Activated T-cell treated with anti-CD3 and anti-CD28 coated beads for 24 hours (primary cell): ENCODE measurements around the gene LRRC25.

Experiments
- DNase-seq: peaks from one replicate; pipeline ENCODE4 v3.0.0-alpha.2; 2020; ENCODE audit warnings: low read depth

The LRRC25 gene

GRCh38 chr19:18435842-18436670 lies 38.6 kb upstream of the LRRC25 start:
- DNase-seq, result no peak

GRCh38 chr19:18435178-18435841 lies 37.9 kb upstream of the LRRC25 start:
- DNase-seq, result no peak

GRCh38 chr19:18434411-18435175 lies 37.2 kb upstream of the LRRC25 start:
- DNase-seq, result no peak

DNA sequence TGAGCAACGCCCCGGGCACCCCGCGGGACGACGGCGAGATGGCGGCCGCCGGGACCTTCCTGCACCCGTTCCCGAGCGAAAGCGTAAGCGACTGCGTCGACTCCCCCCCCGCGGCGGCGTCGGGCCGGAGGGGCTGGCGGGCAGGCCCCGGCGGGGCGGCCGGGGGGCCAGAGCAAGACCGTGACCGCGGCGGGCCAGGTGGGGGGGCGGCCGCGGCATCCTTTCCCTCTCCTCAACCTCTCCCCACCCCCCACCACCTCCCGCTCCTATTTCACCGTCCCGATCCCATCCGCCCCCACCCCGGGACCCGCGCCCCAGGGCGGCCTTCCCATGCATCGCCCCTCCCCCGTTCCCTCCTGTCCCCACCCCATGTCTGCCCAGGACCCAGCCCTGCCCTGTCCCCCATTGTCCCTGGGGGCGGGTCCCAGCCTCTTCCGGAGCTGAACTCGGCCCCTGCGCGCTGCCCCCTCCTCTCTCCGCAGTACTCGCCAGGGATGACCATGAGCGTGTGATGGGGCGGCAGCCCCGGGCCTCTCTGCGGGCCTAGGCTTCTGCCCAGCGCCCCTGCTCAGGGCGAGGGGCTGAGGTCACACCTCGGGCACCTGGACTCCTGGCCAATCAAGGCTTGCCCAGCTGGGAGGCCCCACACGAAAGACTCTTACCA lies 36.4 kb upstream of the LRRC25 start:
- DNase-seq, result no peak

DNA sequence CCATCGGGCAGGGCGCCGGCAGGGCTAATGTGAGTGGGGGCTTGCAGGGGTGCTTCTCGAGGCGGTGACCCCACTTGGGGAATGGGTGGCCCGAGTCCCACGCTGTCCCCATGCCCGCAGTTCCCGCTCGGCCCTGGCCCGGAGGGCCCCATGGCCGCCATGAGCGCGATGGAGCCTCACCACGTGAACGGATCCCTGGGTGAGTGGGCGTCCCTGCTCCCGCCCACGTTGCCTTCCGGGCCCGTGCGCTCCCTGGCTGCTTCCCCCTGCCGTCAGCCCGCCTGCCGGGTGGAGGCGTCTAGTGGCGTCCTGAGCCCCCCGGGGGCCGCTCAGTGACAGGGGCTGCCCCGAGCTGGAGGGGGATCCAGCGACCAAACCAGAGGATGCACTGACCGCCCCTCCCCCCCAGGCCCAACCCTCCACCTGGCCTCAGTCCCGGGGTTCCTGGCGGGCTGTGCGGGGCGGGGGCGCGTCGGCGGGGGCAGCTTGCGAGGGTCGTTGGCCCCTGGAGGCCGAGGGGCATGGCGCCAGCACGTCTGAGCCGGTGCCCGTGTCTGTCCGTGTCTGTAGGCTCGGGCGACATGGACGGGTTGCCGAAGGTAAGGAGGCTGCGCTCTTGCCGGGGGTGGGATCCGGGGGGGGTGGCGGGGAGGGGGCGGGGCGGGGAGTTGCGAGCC lies 35.7 kb upstream of the LRRC25 start:
- DNase-seq, result no peak

DNA sequence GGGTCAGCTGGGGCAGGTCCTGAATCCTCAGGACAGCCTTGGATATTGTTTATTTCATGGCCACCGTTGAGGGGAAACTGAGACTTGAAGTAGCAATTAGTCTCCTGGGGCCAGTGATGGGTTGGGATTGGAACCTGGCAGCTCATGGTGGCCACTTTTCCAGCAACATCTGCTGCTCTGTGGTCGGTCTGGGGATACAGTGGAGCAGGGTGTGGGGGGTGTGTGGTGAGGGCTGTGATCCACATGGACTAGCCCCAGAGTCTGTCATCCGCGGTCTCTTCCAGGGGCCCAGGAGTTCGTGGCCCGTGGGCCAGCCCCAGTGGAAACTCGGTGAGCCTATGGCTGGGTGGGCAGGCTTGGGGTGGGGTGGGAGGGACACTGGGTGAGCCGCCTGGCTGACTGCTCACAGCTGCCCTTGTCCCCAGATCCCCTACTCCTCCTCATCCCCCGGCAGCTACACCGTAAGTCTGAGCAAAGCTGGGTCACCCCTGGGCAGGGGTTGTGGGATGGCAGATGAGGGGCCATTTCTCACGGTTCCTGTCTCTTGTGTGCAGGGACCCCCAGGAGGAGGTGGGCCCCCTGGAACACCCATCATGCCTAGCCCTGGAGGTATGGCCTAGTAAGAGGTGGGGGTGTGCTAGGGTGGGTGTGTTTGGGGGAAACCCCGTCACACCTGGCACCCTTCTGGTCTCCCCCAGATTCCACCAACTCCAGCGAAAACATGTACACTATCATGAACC lies 35.0 kb upstream of the LRRC25 start:
- no peak for DNase-seq

- DNase-seq, result no peak
Observed at GRCh38 chr19:18431351-18432197, 34.2 kb upstream of the LRRC25 start.

DNA sequence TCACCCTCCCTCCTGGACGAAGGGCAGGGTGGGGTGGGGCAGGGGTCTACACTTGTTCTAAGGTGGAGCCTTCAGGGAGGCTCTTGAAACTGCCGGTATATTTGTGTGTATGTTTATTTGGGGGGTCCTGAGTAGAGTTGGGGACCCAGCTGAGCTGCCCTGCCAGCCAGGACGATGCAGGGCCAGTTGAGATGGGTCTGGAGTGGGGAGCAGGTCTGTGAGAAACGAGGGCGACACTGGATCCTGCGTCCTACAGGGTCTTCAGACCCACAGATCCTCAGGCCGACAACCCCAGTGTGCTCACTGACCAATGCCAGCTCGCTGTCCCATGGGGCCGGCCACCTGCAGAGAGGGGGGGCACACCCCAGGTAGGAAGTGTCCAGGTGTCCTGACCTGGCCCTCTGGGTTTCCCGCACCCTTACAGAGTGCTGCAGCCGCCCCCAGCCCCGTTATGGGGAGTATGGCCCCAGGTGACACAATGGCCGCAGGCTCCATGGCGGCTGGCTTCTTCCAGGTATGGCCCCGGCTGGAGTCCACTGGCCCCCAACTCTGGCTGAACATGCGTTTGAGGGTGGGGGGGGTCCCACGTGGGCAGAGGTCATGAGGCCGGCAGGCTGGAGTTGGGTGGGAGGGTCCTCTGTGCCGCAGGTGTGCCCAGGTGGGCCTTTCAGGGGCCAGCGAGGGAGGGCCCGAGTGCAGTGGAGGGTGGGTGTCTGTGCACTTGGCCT lies 33.2 kb upstream of the LRRC25 start:
- DNase-seq, result no peak

GRCh38 chr19:18429717-18430416 lies 32.4 kb upstream of the LRRC25 start:
- no peak for DNase-seq

GRCh38 chr19:18428787-18429674 lies 31.6 kb upstream of the LRRC25 start:
- DNase-seq, result peak; percentile 66

DNA sequence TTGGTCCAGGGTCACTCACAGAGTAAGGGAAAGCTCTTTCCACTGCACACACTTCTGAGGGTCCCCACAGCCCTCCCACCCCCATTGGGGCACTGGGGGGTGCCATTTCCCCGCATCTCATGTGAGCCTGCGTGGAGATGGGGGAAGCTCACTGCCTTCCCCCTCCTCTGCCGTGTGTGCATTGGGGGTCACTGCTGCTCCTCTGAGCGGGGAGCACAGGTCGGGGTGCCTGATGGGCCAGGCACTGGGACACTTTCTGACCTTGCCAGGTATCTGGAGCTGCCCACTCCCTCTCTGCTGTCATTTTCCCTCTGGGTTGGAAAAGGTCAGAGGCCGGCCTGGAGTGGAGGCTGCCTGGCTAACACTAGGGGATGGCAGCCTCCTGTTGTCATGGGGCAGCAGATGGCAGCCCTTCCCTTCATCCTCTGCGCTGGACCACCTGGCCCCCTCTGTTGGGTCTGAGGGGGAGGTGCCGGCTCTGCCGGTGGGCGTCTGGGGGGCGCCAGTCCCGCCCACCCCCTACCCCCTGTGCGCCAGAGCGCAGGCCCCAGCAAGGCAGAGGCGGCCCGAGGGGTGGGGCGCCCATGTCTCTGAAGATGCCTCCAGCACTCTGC lies 30.9 kb upstream of the LRRC25 start:
- DNase-seq, result no peak

- DNase-seq, result no peak
Observed at GRCh38 chr19:18427743-18428113, 30.3 kb upstream of the LRRC25 start.

DNA sequence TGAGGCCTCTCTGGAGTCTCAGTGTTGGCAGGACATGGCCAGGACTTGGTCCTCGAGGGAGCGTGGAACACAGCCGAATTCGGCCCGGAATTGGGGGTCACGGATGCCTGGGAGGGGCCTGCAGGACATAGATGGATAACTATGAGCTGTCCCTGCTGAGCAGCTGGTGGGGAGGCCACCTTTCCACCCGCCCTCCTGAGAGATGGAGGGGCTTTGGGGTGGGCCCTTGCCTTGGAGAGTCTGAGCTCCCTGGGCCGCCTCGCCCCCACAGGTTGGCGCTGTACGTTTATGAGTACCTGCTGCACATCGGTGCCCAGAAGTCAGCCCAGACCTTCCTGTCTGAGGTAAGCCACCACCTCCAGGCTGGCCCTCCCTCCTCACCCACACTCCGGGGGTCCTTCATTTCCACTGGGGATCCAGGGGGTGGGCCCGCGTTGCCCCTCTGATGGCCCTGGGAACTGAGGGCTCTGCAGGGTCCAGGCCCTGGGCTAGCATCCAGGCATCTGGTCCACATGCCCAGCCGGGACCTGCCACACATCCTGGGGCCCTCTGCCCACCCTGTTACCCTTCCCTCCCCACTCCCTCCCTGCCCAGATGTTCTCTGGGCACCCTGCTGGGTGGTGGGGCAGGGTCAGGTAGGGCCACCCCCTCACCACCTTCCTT lies 29.8 kb upstream of the LRRC25 start:
- DNase-seq, result no peak

DNA sequence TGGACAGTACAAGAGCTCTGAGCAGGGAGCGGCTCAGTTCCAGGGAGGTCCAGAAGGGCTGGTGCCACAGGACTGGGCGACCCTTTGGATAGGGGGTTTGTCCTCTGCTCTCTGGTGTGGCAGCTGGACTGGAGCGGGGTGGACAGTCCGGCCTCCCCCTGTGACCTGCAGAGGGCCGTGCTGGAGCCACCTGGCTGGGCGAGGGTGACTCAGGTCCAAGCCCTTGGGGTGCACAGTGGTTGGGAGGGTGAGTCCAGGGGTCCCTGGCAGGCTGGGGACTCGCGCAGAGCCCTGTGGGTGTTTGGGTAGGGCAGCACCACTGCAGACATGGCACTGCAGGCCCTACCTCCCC lies 29.0 kb upstream of the LRRC25 start:
- no peak for DNase-seq

DNA sequence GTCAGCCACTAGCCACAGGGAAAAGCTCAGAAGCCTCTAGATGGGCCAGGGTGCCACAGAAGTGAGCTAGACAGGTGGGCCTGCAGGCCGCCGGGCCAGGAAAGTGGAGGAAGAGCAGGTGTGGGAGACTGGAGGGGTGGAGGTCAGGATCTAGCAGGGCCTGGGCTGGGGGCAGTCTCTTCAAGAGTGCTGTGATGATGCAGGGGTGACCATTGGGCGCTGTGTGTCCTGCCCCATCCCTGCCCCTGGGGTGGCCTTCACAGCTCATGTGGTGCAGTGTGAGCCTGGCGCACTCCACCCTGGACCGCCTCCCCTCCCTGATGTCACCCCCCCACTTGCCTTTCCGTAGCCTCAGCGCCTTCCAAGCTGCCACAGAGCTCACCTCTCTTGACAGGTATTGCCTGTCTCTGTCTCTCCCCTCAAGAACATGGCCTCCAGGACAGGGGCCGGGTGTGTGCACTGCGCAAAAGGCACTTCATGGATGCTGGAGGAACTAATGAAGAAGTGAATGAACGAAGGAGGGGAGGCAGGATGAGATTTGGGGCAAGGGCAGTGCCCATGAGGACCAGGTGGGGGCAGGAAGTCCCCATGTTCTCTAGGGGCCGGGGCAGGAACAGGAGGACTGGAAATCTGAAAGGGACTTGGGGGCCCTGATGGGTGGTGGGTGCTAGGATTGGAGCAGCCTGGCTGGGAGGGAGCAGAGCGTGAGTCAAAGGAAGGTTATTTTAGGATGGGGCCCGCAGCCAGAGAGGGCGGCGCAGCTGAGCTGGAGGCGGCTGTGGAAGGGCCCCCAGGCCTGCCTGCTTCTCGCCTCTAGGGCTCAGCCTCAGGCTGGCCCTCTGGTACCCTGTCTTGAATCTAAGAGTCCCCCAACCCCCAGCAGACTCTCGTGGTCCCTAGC lies 28.3 kb upstream of the LRRC25 start:
- DNase-seq, result no peak
